GM21717 (cell line): ENCODE data around the gene ODAM.
"Not testable (repeated sequence)": the region's sequence is repeated elsewhere in the genome, so short reads cannot be mapped to it uniquely, and the experiment has no call there.

Experiments
- ATAC-seq: cut with Tn5 transposase; IDR thresholded peaks from one replicate; pipeline ENCODE4 v1.9.1; 2021; ENCODE audit warnings: mild to moderate bottlenecking, moderate library complexity; ENCODE audit not compliant: unreplicated experiment

The ODAM gene

DNA sequence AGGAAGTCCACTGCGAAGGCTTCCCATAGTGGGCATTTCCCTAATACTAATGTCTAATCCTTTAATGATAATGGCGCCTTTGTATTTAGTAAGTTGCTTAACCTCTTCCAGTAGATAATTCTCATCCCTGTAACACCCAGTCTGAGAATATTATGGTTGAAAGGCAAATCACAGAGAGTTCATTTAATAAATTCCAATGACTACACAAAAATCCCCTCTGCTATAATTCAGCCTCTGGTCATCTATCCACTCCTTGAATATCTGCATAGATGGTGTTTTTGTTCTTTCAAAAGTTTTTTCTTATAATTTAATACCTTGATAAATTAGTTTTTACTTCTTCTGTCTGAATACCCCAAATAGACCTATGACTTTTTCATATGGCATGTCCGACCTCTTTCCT is 25.9 kb downstream of the ODAM start:
- ATAC-seq = not testable (repeated sequence)

DNA sequence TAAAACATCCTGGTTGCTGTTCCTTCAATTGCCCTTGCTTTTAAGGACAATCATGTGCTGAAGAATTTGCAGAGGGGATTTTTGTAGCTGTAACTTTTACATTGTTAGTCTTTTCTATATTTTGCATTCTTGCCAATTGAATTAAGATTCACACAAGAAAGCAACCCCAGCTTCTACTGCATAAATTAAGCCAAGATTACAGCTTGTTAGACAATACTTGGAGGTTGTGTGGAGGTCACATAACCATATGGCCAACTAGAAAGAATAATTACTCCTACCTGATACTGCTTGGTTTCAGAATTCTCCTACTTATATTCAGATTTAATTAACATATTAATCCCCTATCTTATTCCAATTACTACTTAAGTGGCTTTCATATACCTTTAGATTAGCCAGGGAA is 26.3 kb downstream of the ODAM start:
- ATAC-seq = not testable (repeated sequence)

DNA sequence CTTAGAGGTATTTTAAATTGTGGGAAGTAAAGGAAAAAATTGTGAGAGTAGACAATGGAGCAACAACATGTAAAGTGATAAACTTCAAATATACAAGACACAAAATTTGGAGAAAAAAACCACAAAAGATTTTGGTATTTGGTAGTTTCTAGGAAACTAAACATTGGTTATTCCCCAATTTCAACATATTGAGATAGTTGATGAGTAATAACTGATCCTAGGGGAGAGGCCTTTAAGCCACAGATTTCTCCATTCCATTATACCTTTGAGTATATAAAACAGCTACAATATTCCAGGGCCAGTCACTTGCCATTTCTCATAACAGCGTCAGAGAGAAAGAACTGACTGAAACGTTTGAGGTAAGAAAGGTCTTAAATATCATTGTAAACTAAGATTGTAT is 30.3 kb downstream of the ODAM start, which contains the start of gene FDCSP:
Gene FDCSP (plus strand): TSS at position 301 of the 400 bp plus-strand sequence. CDS start 5,071 bp downstream, outside the sequence.
- ATAC-seq = no peak

DNA sequence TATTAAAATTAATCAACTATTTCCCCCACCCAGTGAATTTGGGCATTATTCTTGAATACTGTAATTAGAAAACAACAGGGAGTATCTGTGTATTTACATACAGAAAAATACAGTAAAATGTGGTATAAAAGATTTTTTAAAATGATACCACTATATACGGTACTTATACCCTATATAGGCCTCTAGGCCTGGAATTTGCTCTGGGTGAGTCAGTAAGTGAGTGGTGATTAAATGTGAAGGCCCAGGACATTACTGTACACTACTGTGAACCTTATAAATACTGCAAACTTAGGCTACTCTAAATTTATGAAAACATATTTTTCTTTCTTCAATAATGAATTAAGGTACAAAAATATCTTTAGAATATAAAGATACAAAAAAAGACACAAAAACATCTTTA is 40.6 kb downstream of the ODAM start:
- no peak for ATAC-seq

DNA sequence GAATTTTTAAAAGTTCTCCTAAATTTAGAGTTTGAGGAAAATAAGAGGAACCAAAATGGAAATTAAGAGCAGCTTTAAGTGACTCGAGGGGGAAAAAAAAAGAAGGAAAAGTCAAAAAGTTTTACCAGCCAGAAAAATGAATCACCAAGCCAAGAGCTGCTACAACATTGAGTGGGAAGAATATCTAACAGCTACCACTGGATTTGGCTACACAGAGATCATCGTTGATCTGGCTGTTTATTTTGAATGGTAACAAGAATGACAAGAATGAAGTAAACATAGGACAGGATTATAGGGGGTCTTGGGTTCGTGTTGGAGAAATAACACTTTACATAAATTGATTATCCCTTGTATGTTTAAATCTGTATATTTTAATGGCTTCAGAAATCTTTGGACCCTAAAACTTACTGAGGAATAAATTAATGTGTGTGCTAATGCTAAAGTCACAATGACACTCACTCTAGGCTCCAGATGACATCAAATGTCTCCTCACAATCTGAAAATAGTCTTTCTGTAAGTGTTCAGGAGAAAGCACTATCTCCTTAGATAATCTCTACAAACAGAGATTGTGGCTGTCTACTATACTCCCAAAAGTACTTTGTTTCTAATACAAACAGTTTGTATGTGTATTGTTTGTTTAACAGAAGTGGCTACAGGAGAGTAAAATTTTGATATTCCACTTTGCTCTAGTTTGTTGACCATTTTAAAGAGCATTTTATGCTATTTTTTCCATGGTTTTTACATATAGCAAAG is 43.8 kb downstream of the ODAM start:
- no peak for ATAC-seq

DNA sequence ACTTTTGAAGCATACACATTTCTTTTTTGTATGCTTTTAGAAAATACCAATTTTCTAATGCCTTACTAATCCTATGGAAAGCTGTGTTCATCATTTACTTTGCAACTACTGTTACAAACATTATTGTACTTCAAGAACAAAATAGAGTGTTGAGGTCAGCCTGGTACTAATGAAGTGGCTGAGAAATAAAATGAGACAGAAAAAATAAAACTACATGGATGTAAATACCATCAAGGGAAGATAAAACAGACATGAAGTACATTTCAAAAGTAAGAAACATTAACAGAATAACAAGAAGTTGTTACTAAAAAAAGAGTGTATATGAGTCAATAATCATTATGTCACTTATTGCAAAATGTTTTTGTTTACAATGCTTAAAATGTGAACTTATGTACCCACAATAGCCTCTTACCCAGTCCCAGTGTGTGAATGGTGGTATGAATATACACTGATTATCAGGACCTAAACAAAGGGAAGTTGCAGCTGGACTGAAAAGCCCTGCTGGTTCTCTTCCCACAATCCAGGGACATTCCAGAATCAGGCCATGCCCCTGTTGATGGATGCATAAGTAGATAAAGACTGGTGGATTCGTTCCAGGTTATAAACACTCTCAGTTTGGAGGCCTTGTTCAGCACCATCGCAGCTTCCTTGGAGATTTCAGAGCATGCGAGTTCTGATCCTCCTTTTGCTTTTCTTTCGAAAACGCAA is 44.5 kb downstream of the ODAM start:
- ATAC-seq = no peak

DNA sequence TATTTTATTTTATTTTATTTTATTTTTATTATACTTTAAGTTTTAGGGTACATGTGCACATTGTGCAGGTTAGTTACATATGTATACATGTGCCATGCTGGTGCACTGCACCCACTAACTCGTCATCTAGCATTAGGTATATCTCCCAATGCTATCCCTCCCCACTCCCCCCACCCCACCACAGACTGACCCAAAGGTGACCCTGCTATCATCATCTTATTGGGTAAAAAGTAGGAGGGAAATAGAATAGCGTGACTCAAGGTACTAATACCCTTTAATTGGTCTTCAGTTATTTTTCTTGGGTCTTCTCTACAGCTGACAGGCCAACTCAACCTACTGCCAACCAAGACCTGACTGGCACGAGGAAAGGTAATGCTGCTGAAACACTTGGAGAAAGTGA is 46.8 kb downstream of the ODAM start, which contains the start of gene CSN3:
Gene CSN3 (plus strand): TSS at position 301 of the 400 bp plus-strand sequence. CDS start 2,223 bp downstream, outside the sequence.
- not testable (repeated sequence) for ATAC-seq

DNA sequence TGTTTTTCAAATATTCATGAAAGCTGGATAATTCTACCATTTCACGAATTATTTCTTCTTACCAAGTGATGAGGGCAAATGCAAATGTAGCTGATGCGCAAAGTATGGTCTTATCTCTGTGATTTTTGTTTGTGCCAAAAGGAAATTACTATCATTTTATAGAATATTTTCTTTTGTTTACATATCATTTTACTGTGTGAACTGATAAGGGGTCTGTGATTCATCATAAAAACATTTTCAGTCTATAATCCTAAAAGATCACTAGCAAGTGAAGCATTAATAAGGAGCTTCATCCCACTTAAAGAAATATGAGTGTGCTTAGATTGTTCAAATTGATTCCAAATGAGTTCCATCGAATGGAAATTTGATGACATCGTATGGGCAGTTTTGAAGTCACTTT is 47.6 kb downstream of the ODAM start:
- no peak for ATAC-seq

DNA sequence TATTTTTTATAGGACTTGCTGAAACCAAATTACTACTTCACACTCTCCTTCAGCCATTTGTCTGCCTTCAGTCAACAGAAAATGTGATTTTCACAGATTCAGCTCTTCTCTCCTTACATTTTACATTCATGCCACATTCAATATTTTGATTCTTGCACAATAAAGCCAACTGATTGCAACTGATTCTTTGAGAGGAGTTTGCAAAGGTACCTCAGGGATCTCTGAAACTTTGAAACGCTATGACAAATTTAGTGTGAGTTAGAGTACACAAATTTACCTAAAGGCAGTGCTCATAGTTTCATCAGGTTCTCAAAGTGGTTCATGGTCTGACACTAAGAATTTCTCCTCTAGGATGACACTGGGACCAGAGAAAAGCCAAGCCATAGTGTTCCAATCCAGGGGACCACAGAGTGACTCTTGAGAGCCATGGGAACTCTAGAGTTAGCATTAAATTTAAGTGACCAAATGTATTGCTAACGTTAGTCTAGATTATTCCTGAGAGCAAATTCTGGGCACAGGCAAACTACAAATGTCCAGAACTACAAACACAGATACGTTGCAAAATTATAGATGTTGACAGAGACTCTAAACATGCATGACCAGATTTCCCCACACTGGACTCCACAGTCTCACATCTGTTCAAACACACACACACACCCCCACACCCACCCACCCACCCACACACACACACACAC is 55.9 kb downstream of the ODAM start:
- ATAC-seq = no peak

DNA sequence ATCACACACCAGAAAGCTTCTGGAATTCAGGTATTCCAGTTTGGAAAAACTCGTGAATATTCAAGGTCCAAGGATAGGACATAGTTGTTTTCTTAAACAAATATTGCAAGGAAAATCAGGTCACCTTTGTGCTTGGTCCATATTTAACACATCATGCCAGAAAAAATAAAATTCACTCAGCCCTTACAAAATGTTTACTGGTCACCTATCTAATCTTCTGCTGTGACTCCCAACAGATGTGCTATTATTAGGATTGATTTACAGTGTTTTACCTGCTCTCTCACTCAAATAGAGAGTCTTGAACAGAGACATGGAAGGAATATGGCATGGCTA is 56.4 kb downstream of the ODAM start:
- no peak for ATAC-seq
